ENCODE measurements around the gene CHST8.
"Not testable (repeated sequence)": the region's sequence is repeated elsewhere in the genome, so short reads cannot be mapped to it uniquely, and the experiment has no call there.

The CHST8 gene

GRCh38 chr19:33818411-33818810, 196.7 kb downstream of the CHST8 start:
- no peak for FAIRE-seq

- not testable (repeated sequence) for FAIRE-seq
Observed at GRCh38 chr19:33819078-33819477, 197.3 kb downstream of the CHST8 start.

GRCh38 chr19:33819506-33819879, 197.7 kb downstream of the CHST8 start:
- FAIRE-seq = no peak

GRCh38 chr19:33819880-33820781, 198.4 kb downstream of the CHST8 start:
- no peak for FAIRE-seq

DNA sequence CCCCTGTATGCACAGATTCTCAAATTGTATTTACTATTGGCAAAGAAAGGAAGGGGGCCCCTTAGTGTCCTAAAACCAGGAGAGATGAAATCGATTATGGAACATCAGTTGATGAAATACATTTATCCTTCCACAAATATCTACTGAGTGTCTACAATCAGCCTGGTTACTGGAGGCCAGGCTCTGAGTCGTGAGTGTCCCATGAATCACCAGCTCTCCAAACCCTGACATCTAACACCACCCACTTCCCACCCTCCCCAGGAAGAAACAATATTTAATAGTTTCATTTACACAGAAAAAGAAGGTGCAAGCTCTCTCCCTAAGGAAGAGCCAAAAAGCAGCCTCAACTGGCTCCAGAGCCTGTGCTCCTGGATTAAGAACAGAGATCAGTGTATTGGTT, 200.1 kb downstream of the CHST8 start:
- FAIRE-seq = no peak
